Endothelial cell (in vitro differentiated cells): ENCODE data around the gene PON3. TPM values are rescaled to one million over a fixed set of nuclear protein-coding genes. Genes with fewer than 3 reads are reported as not detected.
A peak's percentile ranks its signal among the peaks of the same experiment; 100 is the strongest.
"Not testable (repeated sequence)": the region's sequence is repeated elsewhere in the genome, so short reads cannot be mapped to it uniquely, and the experiment has no call there.

ENCODE experiments used
- DNase-seq: peaks from one replicate; pipeline ENCODE4 v3.0.0; 2021; ENCODE audit warnings: low spot score
- H3K27ac Mint-ChIP-seq: one replicate; pipeline ENCODE4 v1.8.0; 2021; ENCODE audit warnings: mixed read lengths, inconsistent platforms; ENCODE audit not compliant: unreplicated experiment
- H3K27me3 Mint-ChIP-seq: one replicate; pipeline ENCODE4 v1.8.0; 2021; ENCODE audit warnings: mild to moderate bottlenecking, moderate library complexity, mixed read lengths, inconsistent platforms; ENCODE audit not compliant: unreplicated experiment
- H3K36me3 Mint-ChIP-seq: one replicate; pipeline ENCODE4 v1.8.0; 2021; ENCODE audit warnings: mild to moderate bottlenecking, low read depth, mixed read lengths, inconsistent platforms; ENCODE audit not compliant: unreplicated experiment
- H3K4me1 Mint-ChIP-seq: one replicate; pipeline ENCODE4 v1.8.0; 2021; ENCODE audit warnings: mild to moderate bottlenecking, mixed read lengths, inconsistent platforms; ENCODE audit not compliant: unreplicated experiment
- H3K4me3 Mint-ChIP-seq: one replicate; pipeline ENCODE4 v1.8.0; 2021; ENCODE audit warnings: mild to moderate bottlenecking, mixed read lengths, inconsistent platforms; ENCODE audit not compliant: unreplicated experiment
- H3K9me3 Mint-ChIP-seq: one replicate; pipeline ENCODE4 v1.8.0; 2021; ENCODE audit warnings: mixed read lengths, inconsistent platforms; ENCODE audit not compliant: unreplicated experiment
- total RNA-seq: library from RNA; stranded (reverse); fragmentation: NEBNext Ultra II Directional; extraction: Animal tissue kit (Norgen Biotek cat#: 25700); gene quantifications from one replicate; pipeline ENCODE4 v1.2.1, GENCODE V29; 2021; ENCODE audit not compliant: unreplicated experiment
- TF ChIP-seq, protein P1 (sequence below): fragments of 200-600 bp; sonication (generic); IDR thresholded peaks from one replicate; pipeline ENCODE4 v1.5.0; 2021; ENCODE audit warnings: antibody characterized with exemption; ENCODE audit not compliant: unreplicated experiment

The PON3 gene
- total RNA-seq, 1 donor from 2014 or later, result 50.9 TPM

DNA sequence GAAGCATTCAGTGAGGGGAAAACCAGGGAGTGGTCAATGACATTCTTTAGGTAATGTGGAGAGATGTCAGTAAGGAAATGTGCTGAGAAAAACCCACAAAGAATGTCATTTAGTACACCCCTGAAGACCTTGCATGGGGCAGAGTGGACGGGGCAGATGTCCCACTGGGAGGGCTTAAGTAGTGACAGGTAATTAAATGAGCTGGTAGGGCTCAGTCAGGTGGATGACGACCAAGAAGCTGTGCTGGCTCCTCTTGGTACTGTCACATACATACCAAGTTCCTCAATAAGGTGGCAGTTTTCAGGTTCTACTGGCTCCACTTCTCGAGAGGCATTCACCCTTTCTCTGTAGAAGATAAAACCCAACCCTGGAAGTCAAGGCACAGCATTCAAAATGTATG, 1.8 kb downstream of the PON3 start:
- no peaks in the 10 kb centered on the region for H3K9me3 Mint-ChIP-seq
- DNase-seq, result no peak
- H3K4me1 Mint-ChIP-seq, result peaks cover 35% of the 10 kb centered on the region
- no peak overlapping the region for H3K27ac Mint-ChIP-seq
- H3K27me3 Mint-ChIP-seq, result peaks cover 3% of the 10 kb centered on the region
- TF ChIP-seq, protein P1, sequence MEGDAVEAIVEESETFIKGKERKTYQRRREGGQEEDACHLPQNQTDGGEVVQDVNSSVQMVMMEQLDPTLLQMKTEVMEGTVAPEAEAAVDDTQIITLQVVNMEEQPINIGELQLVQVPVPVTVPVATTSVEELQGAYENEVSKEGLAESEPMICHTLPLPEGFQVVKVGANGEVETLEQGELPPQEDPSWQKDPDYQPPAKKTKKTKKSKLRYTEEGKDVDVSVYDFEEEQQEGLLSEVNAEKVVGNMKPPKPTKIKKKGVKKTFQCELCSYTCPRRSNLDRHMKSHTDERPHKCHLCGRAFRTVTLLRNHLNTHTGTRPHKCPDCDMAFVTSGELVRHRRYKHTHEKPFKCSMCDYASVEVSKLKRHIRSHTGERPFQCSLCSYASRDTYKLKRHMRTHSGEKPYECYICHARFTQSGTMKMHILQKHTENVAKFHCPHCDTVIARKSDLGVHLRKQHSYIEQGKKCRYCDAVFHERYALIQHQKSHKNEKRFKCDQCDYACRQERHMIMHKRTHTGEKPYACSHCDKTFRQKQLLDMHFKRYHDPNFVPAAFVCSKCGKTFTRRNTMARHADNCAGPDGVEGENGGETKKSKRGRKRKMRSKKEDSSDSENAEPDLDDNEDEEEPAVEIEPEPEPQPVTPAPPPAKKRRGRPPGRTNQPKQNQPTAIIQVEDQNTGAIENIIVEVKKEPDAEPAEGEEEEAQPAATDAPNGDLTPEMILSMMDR, result no peak
- H3K36me3 Mint-ChIP-seq, result peaks cover 22% of the 10 kb centered on the region
- H3K4me3 Mint-ChIP-seq, result peak overlapping the region; percentile 85

DNA sequence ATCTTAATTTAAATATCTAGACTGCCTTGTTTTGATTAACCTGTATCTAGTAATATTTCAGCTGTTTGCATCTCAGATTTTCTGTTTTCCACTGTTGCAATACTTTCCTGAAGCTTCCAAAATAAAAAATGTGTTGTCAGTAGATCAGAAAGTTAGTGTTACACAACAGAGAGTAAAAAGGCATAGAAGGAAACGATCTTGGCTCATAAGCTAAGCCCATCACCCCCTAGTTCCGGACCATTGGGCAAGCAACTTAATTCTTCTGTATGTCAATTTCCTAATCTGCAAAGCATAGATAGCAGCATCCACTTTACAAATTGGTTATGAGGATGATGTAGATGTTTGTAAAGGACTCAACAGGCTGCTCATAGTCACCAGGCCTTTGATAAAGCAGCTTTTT, 4.4 kb downstream of the PON3 start:
- TF ChIP-seq, protein P1, result no peak
- Mint-ChIP-seq H3K9me3 (no peaks in the 10 kb centered on the region), H3K27me3 (peaks cover 3% of the 10 kb centered on the region), H3K4me1 (peaks cover 16% of the 10 kb centered on the region), H3K36me3 (peaks cover 42% of the 10 kb centered on the region), H3K4me3 (no peak overlapping the region), H3K27ac (no peak overlapping the region)
- DNase-seq, result no peak

DNA sequence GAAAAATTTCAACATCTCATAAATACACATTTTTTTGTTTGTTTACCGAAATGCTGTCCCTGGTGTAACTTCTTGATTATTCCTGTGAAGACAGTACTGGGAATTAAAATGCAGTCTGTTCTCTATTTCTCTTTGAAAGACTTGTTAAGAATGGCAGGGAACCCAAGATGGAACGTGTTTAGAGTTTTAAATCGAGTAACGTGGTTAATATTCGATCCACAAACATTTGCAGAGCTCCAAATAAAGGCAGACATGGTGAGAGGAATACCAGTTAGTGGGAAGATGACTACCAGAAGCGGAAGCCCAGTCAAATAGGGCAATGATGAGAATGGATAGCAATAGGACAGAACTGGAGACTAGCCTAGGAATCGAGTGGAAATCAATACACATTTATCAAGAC, 6.7 kb downstream of the PON3 start:
- Mint-ChIP-seq H3K36me3 (peaks cover 64% of the 10 kb centered on the region), H3K27me3 (no peaks in the 10 kb centered on the region), H3K27ac (no peak overlapping the region), H3K4me1 (peaks cover 12% of the 10 kb centered on the region), H3K4me3 (peak overlapping the region; percentile 56), H3K9me3 (no peaks in the 10 kb centered on the region)
- TF ChIP-seq, protein P1, result no peak
- no peak for DNase-seq

DNA sequence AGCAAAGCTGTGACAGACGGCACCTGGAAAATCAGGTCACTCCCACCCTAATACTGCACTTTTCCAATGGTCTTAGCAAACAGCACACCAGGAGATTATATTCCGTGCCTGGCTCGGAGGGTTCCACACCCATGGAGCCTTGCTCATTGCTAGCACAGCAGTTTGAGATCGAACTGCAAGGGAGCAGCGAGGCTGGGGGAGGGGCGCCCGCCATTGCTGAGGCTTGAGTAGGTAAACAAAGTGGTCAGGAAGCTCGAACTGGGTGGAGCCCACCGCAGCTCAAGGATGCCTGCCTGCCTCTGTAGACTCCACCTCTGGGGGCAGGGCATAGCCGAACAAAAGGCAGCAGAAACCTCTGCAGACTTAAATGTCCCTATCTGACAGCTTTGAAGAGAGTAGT, 16.7 kb downstream of the PON3 start:
- H3K36me3 Mint-ChIP-seq, result peaks cover 75% of the 10 kb centered on the region
- DNase-seq, H3K27me3 Mint-ChIP-seq, H3K27ac Mint-ChIP-seq, H3K4me1 Mint-ChIP-seq: not testable (repeated sequence)
- peak overlapping the region; percentile 7 for H3K4me3 Mint-ChIP-seq
- peaks cover 10% of the 10 kb centered on the region for H3K9me3 Mint-ChIP-seq

DNA sequence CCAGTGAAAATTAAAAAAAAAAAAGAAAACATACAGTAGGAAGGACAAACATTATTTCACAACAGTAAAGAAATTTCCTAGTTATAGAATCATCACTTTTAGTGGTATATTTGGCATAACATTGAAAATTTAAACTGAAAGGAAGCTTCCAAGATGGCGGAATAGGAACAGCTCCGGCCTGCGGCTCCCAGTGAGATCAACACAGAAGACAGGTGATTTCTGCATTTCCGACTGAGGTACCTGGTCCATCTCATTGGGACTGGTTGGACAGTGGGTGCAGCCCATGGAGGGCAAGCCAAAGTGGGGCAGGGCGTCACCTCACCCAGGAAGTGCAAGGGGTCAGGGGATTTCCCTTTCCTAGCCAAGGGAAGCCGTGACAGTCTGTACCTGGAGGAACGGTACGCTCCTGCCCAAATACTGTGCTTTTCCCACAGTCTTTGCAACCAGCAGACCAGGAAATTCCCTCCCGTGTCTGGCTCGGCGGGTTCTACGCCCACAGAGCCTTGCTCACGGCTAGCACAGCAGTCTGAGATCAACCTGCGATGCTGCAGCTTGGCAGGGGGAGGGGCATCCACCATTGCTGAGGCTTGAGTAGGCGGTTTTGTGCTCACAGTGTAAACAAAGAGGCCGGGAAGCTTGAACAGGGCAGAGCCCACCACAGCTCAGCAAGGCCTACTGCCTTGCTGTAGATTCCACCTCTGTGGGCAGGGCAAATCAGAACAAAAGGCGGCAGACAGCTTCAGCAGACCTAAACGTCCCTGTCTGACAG, 19.4 kb downstream of the PON3 start:
- Mint-ChIP-seq H3K27me3 (peaks cover 5% of the 10 kb centered on the region), H3K36me3 (peaks cover 50% of the 10 kb centered on the region), H3K9me3 (peaks cover 6% of the 10 kb centered on the region), H3K4me3 (peak overlapping the region; percentile 66), H3K27ac (no peak overlapping the region), H3K4me1 (peaks cover 5% of the 10 kb centered on the region)
- TF ChIP-seq, protein P1, result no peak
- no peak for DNase-seq
